Measurements from ENCODE around the gene ACVRL1.

ACVRL1 gene

GRCh38 chr12:51917746-51918453 is 10.6 kb downstream of the ACVRL1 start:
- no peak for DNase-seq

GRCh38 chr12:51920046-51920445 is 12.7 kb downstream of the ACVRL1 start:
- no peak for DNase-seq

GRCh38 chr12:51921017-51921725 is 13.9 kb downstream of the ACVRL1 start:
- DNase-seq: no peak

DNA sequence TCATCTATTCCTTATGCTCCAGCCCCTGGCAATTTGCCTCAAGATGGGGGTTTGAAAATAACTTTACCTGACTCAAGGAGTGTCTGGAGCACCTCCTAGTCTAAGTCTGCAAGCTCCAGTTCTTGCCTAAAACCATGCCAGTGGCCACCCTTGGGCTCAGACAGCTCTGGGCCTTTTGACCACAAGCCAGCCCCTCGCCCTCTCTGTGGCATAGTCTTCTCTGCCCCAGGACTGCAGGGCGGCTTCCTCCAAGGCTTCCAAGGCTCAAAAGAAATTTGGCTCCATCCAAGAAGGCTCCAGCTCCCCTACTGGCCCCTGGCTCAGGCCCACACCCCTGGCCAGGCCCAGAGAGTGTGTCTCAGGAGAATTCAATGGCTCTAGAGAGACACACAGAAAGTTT is 14.8 kb downstream of the ACVRL1 start:
- no peak for DNase-seq

GRCh38 chr12:51922762-51923505 is 15.6 kb downstream of the ACVRL1 start:
- DNase-seq: no peak

- DNase-seq: peak; percentile 52
Measured at GRCh38 chr12:51923506-51924365, 16.4 kb downstream of the ACVRL1 start.

DNA sequence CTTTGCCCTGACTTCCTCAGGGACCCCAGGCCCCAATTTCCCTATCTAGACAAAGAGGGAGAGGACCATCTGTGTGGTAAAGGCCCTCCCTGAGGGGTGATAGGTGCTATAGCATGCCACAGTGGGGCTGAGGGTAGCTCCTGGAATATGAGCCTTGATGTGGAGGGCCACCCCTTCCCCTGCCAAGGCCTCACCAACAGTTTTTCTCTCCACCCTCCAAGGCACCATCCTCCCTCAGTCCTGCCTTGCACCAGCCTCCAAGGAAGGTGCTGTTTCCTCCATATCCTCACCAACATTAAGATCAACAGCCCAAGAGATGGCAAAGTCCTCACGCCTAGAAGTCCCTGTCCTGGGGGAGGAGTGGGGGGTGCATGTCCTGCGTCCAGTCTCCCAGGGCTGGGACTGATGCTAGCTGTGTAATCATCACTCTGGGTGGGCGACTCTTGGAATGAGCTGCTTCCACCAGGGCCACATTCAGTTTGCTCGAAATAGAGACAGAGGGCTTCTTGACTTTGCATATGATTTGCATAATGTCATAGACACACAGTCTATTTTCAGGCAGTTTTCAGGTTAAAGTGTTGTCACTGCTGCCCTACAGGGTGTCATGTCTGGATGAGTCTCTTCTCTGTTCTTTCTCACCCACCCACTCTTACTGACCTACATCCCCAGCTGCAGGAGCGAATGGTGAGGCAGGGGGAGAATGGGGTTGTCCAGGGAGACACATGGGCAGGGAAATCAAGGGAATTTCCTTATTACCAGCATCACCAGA is 17.4 kb downstream of the ACVRL1 start:
- DNase-seq: no peak

DNA sequence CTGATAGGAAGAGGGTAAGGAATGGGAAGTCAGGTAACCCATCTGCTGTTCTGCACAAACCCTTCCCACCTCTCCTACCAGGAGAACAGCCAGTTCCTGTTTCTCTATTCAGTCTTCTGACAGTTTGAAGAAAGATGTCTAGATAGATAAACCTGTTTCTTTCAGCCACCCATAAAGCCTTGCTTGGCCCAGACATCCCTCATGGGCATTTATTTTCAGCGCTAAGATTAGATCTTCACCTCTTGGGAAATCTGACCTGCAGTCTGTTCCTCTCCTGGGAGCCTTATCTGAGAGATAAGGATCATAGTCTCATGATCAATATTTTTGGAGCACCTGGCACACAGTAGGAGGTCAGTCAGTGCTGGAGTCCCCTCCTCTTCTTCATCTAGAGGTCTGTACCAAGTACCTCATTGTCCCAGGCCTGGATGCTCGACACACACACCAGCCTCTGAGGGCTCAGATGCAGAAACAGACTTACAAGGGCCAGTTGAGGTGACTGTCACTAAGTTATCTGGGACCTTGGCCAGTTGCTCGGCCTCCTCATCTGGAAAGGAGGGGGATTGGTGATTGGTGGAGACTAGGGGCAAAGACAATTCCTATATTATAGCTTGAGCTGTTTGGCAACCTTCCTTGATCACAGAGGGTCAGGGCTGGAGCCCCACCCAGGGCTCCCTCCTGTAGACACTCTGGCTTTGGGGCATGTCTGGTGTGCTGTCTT is 18.2 kb downstream of the ACVRL1 start:
- no peak for DNase-seq

- DNase-seq: no peak
Measured at GRCh38 chr12:51926064-51926632, 18.8 kb downstream of the ACVRL1 start.

DNA sequence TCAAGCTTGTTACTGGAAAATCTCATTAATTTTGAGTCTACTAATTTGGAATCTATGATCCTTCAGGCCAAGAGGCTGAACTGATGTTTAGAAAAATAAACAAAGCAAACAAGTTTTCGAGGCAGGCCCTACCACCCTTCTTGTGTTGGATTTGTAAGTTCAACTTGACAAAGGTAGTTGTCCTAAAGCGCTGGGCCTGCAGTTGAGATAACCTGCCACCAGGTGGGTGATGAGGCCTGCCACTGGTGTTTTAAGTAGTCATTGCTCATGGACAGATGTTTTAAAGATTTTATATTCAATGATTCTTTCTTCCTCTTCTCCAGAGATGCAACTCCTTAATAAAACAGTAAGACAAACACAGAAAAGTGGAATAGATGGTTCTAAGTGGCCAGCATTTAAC is 19.4 kb downstream of the ACVRL1 start:
- peak; percentile 57 for DNase-seq

GRCh38 chr12:51932218-51933076 is 25.1 kb downstream of the ACVRL1 start:
- no peak for DNase-seq

DNA sequence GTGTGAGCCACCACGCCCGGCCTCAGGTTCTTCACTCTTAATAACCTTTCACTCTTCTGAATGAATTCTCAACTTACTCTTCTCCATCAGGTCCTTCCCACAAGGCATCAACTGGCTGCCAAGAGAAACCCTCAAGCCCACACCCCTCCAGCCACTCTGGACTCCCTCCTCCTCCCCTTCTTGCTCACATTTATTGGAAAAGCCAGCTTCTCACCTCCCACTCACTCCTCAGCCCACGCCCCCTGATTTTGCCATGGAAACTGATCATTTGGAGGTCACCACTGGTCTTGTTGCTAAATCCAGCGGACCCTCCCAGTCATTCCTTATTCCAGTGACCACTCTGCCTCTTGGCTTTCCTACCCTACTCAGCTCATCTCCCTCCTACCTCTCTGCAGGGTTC is 26.8 kb downstream of the ACVRL1 start:
- no peak for DNase-seq

GRCh38 chr12:51937926-51938325 is 30.6 kb downstream of the ACVRL1 start:
- no peak for DNase-seq

GRCh38 chr12:51938726-51939125 is 31.4 kb downstream of the ACVRL1 start:
- no peak for DNase-seq

DNA sequence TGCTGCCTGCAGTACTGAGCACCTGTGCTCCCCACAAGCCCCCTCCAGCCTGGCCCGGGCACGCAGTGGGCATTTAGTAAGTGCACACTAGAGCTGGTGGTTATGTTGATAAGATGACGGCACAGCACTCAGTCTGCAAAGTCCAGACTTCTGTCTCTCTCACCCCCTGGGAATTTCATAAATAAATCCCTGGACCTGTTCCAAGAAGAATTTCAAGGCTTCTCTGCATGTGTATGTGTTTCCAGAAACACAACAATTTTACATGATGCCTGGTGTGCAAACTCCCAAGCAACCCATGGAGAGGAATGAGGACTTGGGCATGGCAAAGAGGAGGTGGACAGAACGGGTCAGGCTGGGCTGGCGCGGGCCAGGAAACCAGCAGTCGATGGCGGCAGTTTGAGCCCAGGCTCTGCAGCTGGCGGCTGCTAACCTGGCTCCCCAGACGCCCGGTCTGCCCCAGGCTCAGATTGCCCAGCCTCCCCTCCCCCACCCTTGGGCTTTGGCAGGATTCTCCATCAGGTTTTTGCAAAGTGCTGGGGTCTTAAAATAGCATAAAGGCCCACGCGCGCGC is 33.8 kb downstream of the ACVRL1 start:
- no peak for DNase-seq

DNA sequence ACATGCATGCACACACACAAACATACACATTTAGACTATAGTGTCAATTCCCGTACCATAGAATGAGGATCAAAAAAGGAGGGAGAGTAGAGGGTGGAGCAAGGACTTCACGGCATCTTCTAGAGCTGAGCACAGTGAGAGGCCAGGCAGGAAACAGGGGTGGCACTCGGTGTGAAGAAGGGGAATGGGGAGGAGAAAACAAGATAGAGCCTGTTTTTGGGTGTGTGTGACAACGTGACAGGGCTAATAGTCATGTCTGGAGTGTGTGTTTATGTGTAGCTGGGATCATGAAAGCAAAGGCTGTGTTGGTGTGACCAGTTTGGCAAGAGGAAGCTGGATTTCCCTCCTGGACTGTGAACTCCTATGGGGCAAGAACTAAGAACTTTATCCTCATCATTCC is 34.3 kb downstream of the ACVRL1 start:
- no peak for DNase-seq

DNA sequence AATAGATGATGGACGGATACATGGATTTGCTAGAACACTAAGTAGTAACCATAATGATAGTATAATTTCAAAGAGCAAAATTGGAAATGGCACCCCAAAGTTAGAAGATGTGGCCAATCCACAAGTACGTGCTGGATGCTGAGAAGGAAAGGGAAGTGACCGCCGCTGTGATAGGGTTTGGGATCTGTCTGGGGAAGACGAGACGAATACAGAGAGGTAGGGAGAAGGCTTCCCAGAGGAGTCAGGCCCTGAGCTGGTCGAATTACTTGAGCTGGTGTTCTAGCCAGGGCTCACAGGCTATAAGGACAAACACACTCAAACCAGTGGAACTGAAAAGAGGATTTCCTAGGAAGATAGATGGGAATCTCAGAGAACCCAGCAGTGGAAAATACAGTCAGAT is 34.8 kb downstream of the ACVRL1 start:
- DNase-seq: no peak

- no peak for DNase-seq
Measured at GRCh38 chr12:51942501-51943000, 35.2 kb downstream of the ACVRL1 start.

GRCh38 chr12:51943346-51943745 is 36.0 kb downstream of the ACVRL1 start:
- DNase-seq: no peak

Data from stimulated activated CD4-positive, alpha-beta T cell treated with anti-CD3 and anti-CD28 coated beads, Interleukin-1b, Interleukin-23, amount 100 ng/mL, for 48 hours (primary cell).